AG08396 (cell line): ENCODE measurements around the gene CDH23.

Source experiments
- DNase-seq: peaks from one replicate; pipeline ENCODE4 v3.0.0; 2012; ENCODE audit warnings: low spot score, mixed read lengths

The CDH23 gene

GRCh38 chr10:71819441-71819861, 422.7 kb downstream of the CDH23 start:
- no peak for DNase-seq

- no peak for DNase-seq
Measured at GRCh38 chr10:71819985-71820384, 423.3 kb downstream of the CDH23 start.

GRCh38 chr10:71820966-71821365, 424.2 kb downstream of the CDH23 start:
- no peak for DNase-seq

- no peak for DNase-seq
Measured at GRCh38 chr10:71821909-71822763, 425.4 kb downstream of the CDH23 start.

GRCh38 chr10:71823356-71823755, 426.6 kb downstream of the CDH23 start:
- DNase-seq: no peak

- no peak for DNase-seq
Measured at GRCh38 chr10:71824333-71824732, 427.6 kb downstream of the CDH23 start.

- DNase-seq: no peak
Measured at GRCh38 chr10:71825217-71825616, 428.5 kb downstream of the CDH23 start.

- DNase-seq: no peak
Measured at GRCh38 chr10:71827852-71828251, 431.1 kb downstream of the CDH23 start.

- DNase-seq: no peak
Measured at GRCh38 chr10:71828702-71829101, 432.0 kb downstream of the CDH23 start.

- no peak for DNase-seq
Measured at GRCh38 chr10:71829171-71829570, 432.5 kb downstream of the CDH23 start.

GRCh38 chr10:71829896-71830295, 433.2 kb downstream of the CDH23 start:
- DNase-seq: no peak

GRCh38 chr10:71830726-71831125, 434.0 kb downstream of the CDH23 start:
- DNase-seq: no peak

- no peak for DNase-seq
Measured at GRCh38 chr10:71831646-71832552, 435.2 kb downstream of the CDH23 start.

GRCh38 chr10:71832967-71833366, 436.2 kb downstream of the CDH23 start:
- DNase-seq: no peak

- no peak for DNase-seq
Measured at GRCh38 chr10:71833451-71834342, 437.0 kb downstream of the CDH23 start.

GRCh38 chr10:71834343-71834674, 437.6 kb downstream of the CDH23 start:
- no peak for DNase-seq

- peak; percentile 59 for DNase-seq
Measured at GRCh38 chr10:71835671-71836595, 439.2 kb downstream of the CDH23 start.

- no peak for DNase-seq
Measured at GRCh38 chr10:71836596-71836974, 439.9 kb downstream of the CDH23 start.

- no peak for DNase-seq
Measured at GRCh38 chr10:71837098-71837827, 440.5 kb downstream of the CDH23 start.
